Fibroblast of lung (primary cell): Measurements from ENCODE around the gene MAPKAPK2. TPM values are rescaled to one million over a fixed set of nuclear protein-coding genes. Genes with fewer than 3 reads are reported as not detected.

Experiments
- DNase-seq, 2 donors: peaks; one replicate each; pipeline versions ENCODE4 v3.0.0 to v3.0.0-alpha.2; 2010; ENCODE audit warnings: low read depth in 2 of 2
- H2AFZ ChIP-seq: 2 replicates; pipeline ENCODE4 v1.5.1; 2012; ENCODE audit warnings: low read length, control low read depth, inconsistent platforms
- H3K27ac ChIP-seq: 2 replicates; pipeline ENCODE4 v1.5.1; 2011; ENCODE audit warnings: low read length, control low read depth; ENCODE audit not compliant: insufficient read depth
- H3K27me3 ChIP-seq: 2 replicates; pipeline ENCODE4 v1.5.1; 2011; ENCODE audit warnings: mild to moderate bottlenecking, low read length; ENCODE audit not compliant: control insufficient read depth, insufficient read depth
- H3K36me3 ChIP-seq: 2 replicates; pipeline ENCODE4 v1.5.1; 2011; ENCODE audit warnings: low read length; ENCODE audit not compliant: control insufficient read depth, insufficient read depth
- H3K4me1 ChIP-seq: 2 replicates; pipeline ENCODE4 v1.5.1; 2011; ENCODE audit warnings: low read length; ENCODE audit not compliant: control insufficient read depth, insufficient read depth; ENCODE audit errors: extremely low read depth
- H3K4me2 ChIP-seq: 2 replicates; pipeline ENCODE4 v1.5.1; 2011; ENCODE audit warnings: low read length, control low read depth; ENCODE audit not compliant: insufficient read depth; ENCODE audit errors: extremely low read depth
- H3K4me3 ChIP-seq, 4 experiments: fragments of 200-600 bp in 1 of 4; sonication (generic) in 1 of 4; replicated peaks in 1 of 4; 2 replicates each; pipeline ENCODE4 v1.5.1; 2011 to 2016; ENCODE audit warnings: low read length in 4 of 4, low read depth in 3 of 4, mild to moderate bottlenecking in 3 of 4, control low read depth in 2 of 4, inconsistent platforms in 1 of 4, mixed read lengths in 1 of 4; ENCODE audit not compliant: insufficient read depth in 1 of 4; ENCODE audit errors: control extremely low read depth in 1 of 4
- H3K79me2 ChIP-seq: 2 replicates; pipeline ENCODE4 v1.5.1; 2012; ENCODE audit warnings: mild to moderate bottlenecking, low read length, inconsistent platforms; ENCODE audit not compliant: control insufficient read depth, insufficient read depth
- H3K9ac ChIP-seq: 2 replicates; pipeline ENCODE4 v1.5.1; 2011; ENCODE audit warnings: mild to moderate bottlenecking, low read length, control low read depth; ENCODE audit not compliant: insufficient read depth
- H3K9me3 ChIP-seq: 2 replicates; pipeline ENCODE4 v1.5.1; 2012; ENCODE audit warnings: low read depth, low read length; ENCODE audit not compliant: control insufficient read depth, insufficient read depth
- H4K20me1 ChIP-seq: 2 replicates; pipeline ENCODE4 v1.5.1; 2011; ENCODE audit warnings: low read length; ENCODE audit not compliant: control insufficient read depth, insufficient read depth; ENCODE audit errors: extremely low read depth
- EZH2 ChIP-seq: IDR thresholded peaks from 2 replicates; pipeline ENCODE4 v1.5.1; 2012; ENCODE audit warnings: low read length, control low read depth, mild to moderate bottlenecking; ENCODE audit errors: missing control alignments
- polyA plus RNA-seq, 2 donors: library from polyadenylated mRNA; depleted of rRNA in 1 of 2; stranded (reverse) in 1 of 2; unstranded in 1 of 2; fragments of >200 nt; gene quantifications; 2 replicates each; pipeline ENCODE4 v1.2.1, GENCODE V29; 2011 to 2012; ENCODE audit warnings: missing spikeins in 1 of 2
- total RNA-seq: library from RNA; depleted of rRNA; stranded (reverse); fragments of >200 nt; gene quantifications from 2 replicates; pipeline ENCODE4 v1.2.1, GENCODE V29; 2014
- TF ChIP-seq, protein P1 (sequence below), 2 donors: IDR thresholded peaks in 1 of 2; conservative IDR thresholded peaks in 1 of 2; 1 replicate in 1 of 2; 2 replicates in 1 of 2; pipeline ENCODE4 v1.5.1; 2011 to 2012; ENCODE audit warnings: low read length in 2 of 2, control low read depth in 1 of 2, inconsistent platforms in 1 of 2, low read depth in 1 of 2, mild to moderate bottlenecking in 1 of 2

Gene MAPKAPK2
- total and polyA plus RNA-seq, 2 donors (not counting 1 experiment from before 2014, with no cell fraction given) = 51.9 to 85.7 TPM

DNA sequence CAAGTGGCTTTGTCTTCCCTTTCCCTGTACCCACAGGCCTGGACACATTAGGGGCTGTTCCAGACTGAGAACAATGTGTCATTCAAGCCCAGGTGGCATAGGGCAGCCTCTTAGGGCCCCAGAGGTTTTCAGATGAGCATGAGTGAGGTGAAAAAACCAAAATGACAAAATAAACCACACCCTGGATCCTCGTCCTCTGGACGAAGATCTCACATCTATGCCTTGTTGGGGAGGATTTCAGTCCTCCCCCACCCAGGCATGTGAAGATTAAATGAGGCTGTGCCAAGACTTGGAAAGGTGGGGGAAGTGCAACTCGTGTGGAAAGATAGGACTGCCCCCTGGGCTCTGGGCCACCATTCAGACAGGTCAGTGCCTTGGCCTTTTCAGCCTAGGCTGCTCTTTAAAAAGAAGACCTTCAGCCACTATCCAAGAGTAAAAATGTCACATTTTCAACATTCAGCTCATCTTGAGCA lies 53.1 kb downstream of the MAPKAPK2 start:
- no peak overlapping the region for H2AFZ ChIP-seq
- no peak overlapping the region for H3K4me3 ChIP-seq
- peaks cover 2% of the 10 kb centered on the region for H3K4me1 ChIP-seq
- no peak overlapping the region for H3K27ac ChIP-seq
- H3K79me2 ChIP-seq = no peaks in the 10 kb centered on the region
- H3K36me3 ChIP-seq = peaks cover 4% of the 10 kb centered on the region
- no peaks in the 10 kb centered on the region for H3K27me3 ChIP-seq
- no peaks in the 10 kb centered on the region for H4K20me1 ChIP-seq
- DNase-seq = no peak
- TF ChIP-seq, protein P1, sequence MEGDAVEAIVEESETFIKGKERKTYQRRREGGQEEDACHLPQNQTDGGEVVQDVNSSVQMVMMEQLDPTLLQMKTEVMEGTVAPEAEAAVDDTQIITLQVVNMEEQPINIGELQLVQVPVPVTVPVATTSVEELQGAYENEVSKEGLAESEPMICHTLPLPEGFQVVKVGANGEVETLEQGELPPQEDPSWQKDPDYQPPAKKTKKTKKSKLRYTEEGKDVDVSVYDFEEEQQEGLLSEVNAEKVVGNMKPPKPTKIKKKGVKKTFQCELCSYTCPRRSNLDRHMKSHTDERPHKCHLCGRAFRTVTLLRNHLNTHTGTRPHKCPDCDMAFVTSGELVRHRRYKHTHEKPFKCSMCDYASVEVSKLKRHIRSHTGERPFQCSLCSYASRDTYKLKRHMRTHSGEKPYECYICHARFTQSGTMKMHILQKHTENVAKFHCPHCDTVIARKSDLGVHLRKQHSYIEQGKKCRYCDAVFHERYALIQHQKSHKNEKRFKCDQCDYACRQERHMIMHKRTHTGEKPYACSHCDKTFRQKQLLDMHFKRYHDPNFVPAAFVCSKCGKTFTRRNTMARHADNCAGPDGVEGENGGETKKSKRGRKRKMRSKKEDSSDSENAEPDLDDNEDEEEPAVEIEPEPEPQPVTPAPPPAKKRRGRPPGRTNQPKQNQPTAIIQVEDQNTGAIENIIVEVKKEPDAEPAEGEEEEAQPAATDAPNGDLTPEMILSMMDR (conservative IDR thresholded peaks at IDR 0.05 in 1 of 2, IDR thresholded peaks at IDR 0.05 in 1 of 2; ENCODE audit: low read depth in 1 of 2, low read length in 2 of 2) = no peak
- no peak for TF ChIP-seq EZH2
- no peaks in the 10 kb centered on the region for H3K9me3 ChIP-seq
- H3K9ac ChIP-seq = no peak overlapping the region
- no peak overlapping the region for H3K4me2 ChIP-seq

GRCh38 chr1:206738370-206739366 lies 54.0 kb downstream of the MAPKAPK2 start:
- H4K20me1 ChIP-seq = no peaks in the 10 kb centered on the region
- peaks cover 2% of the 10 kb centered on the region for H3K4me1 ChIP-seq
- H3K9ac ChIP-seq = no peak overlapping the region
- peak; percentile 33 to 39 for DNase-seq
- no peak overlapping the region for H3K27ac ChIP-seq
- no peak overlapping the region for H3K4me2 ChIP-seq
- H2AFZ ChIP-seq = no peak overlapping the region
- no peaks in the 10 kb centered on the region for H3K27me3 ChIP-seq
- no peaks in the 10 kb centered on the region for H3K36me3 ChIP-seq
- no peak for TF ChIP-seq EZH2
- TF ChIP-seq, protein P1 (conservative IDR thresholded peaks at IDR 0.05 in 1 of 2, IDR thresholded peaks at IDR 0.05 in 1 of 2; ENCODE audit: low read depth in 1 of 2, low read length in 2 of 2) = peak; percentile 26 to 45
- no peak overlapping the region for H3K4me3 ChIP-seq
- no peaks in the 10 kb centered on the region for H3K79me2 ChIP-seq
- no peaks in the 10 kb centered on the region for H3K9me3 ChIP-seq

DNA sequence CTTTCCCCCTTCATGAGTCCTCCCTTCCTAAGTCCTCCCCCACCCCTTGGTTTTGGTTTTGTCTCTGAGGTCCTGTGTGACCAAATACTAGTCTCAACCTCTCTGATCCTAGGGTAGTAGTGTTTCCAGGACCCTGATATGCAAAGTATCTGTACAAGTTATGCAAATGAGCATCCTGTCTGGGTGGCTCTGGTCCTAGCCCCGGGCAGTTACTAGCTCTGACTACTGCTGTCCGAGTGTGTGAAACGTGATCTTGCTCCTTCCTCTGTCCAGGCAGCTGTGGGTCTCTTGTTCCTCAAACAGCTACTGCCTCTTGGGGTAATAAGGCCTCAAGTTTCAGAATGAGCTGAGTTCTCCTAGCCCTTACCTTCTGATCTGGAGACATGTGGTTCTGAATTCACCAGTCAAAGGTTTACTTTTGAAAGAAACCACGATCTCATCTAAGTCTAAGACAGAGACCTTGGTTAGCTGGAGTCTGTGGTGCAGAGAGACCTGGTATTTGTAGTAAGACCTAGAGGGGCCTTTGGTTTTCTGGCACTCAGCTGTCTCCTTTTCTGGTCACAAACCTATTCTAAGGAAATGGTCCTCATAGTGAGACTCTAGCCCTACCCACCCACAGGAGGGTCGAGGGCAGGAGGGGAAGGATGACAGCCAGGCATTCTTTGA lies 54.8 kb downstream of the MAPKAPK2 start:
- Histone ChIP-seq H3K9ac (no peak overlapping the region), H3K4me1 (peaks cover 2% of the 10 kb centered on the region), H2AFZ (no peak overlapping the region), H3K4me3 (no peak overlapping the region), H3K79me2 (no peaks in the 10 kb centered on the region), H3K9me3 (no peaks in the 10 kb centered on the region), H4K20me1 (no peaks in the 10 kb centered on the region), H3K36me3 (no peaks in the 10 kb centered on the region), H3K27me3 (no peaks in the 10 kb centered on the region), H3K27ac (no peak overlapping the region), H3K4me2 (no peak overlapping the region)
- TF ChIP-seq, protein P1 (conservative IDR thresholded peaks at IDR 0.05 in 1 of 2, IDR thresholded peaks at IDR 0.05 in 1 of 2; ENCODE audit: low read depth in 1 of 2, low read length in 2 of 2) = no peak
- TF ChIP-seq EZH2 = no peak
- DNase-seq = no peak
